GM21786 (cell line): ENCODE data around the gene FCER2.

Source experiments
- ATAC-seq: cut with Tn5 transposase; IDR thresholded peaks from one replicate; pipeline ENCODE4 v1.9.1; 2021; ENCODE audit not compliant: unreplicated experiment

Gene FCER2

GRCh38 chr19:7704280-7705060 is 2.5 kb upstream of the FCER2 start:
- ATAC-seq, result no peak

GRCh38 chr19:7703332-7703731 is 1.4 kb upstream of the FCER2 start:
- no peak for ATAC-seq

- no peak for ATAC-seq
Measured at GRCh38 chr19:7701049-7701653, 780 bp downstream of the FCER2 start.

- ATAC-seq, result no peak
Measured at GRCh38 chr19:7699417-7700401, 2.2 kb downstream of the FCER2 start.

GRCh38 chr19:7699003-7699402 is 2.9 kb downstream of the FCER2 start:
- no peak for ATAC-seq

GRCh38 chr19:7698583-7698982 is 3.3 kb downstream of the FCER2 start:
- no peak for ATAC-seq

- no peak for ATAC-seq
Measured at GRCh38 chr19:7697721-7698287, 4.1 kb downstream of the FCER2 start.

- no peak for ATAC-seq
Measured at GRCh38 chr19:7694499-7694898, 7.4 kb downstream of the FCER2 start.

- no peak for ATAC-seq
Measured at GRCh38 chr19:7692417-7693088, 9.4 kb downstream of the FCER2 start.

GRCh38 chr19:7691497-7691896 is 10.4 kb downstream of the FCER2 start:
- no peak for ATAC-seq

- no peak for ATAC-seq
Measured at GRCh38 chr19:7690779-7691258, 11.1 kb downstream of the FCER2 start.

GRCh38 chr19:7689165-7689564 is 12.8 kb downstream of the FCER2 start:
- no peak for ATAC-seq

- no peak for ATAC-seq
Measured at GRCh38 chr19:7687177-7687576, 14.8 kb downstream of the FCER2 start.

- ATAC-seq, result no peak
Measured at GRCh38 chr19:7685546-7686445, 16.1 kb downstream of the FCER2 start.

GRCh38 chr19:7682175-7682855 is 19.6 kb downstream of the FCER2 start:
- ATAC-seq, result no peak

- ATAC-seq, result peak; percentile 35
Measured at GRCh38 chr19:7681340-7682174, 20.4 kb downstream of the FCER2 start.

- ATAC-seq, result peak; percentile 37
Measured at GRCh38 chr19:7680606-7681339, 21.2 kb downstream of the FCER2 start, which contains the start of gene TRAPPC5. TSS of gene TRAPPC5 (plus strand) at chr19:7680833. CDS start at chr19:7682254, 1,421 bp downstream.
